K562 (cell line): Measurements from ENCODE around the gene SAP30BP. TPM values are rescaled to one million over a fixed set of nuclear protein-coding genes. Genes with fewer than 3 reads are reported as not detected.

ENCODE experiments used
- ATAC-seq: fragments of 200-7000 bp; cut with Tn5 transposase; 3 replicates; pipeline ENCODE4 v1.9.1; 2020; ENCODE audit warnings: moderate library complexity
- BruUV-seq: library from RNA; stranded (reverse); fragments of 400-500 nt; replicated peaks from 2 replicates; lab custom pipeline; 2021; lab: Mats Ljungman, UMichigan
- CTCF ChIA-PET: fragments of 300-600 bp; formaldehyde crosslinking; extraction: SDS; loops from one replicate; lab custom pipeline; 2021; ENCODE audit warnings: low intra/inter-chr PET ratio; lab: Yijun Ruan, JAX
- POLR2A ChIA-PET: fragments of 300-600, 350-650 bp; sonication (Branson Sonifier 250); formaldehyde crosslinking; extraction: SDS; loops from one replicate; lab custom pipeline; 2021; ENCODE audit warnings: antibody characterized with exemption, inconsistent platforms; lab: Yijun Ruan, JAX
- DNase-seq, 4 experiments: peaks; one replicate each; pipeline versions ENCODE4 v3.0.0 to v3.0.0-alpha.2; 2011 to 2018; ENCODE audit warnings: low spot score in 3 of 4, mixed read lengths in 3 of 4; ENCODE audit errors: extremely low read depth in 1 of 4
- FAIRE-seq: peaks from 2 replicates; lab custom pipeline; 2011; peaks lifted over from hg19 to GRCh38; lab: Jason Lieb, UNC
- H2AFZ ChIP-seq: 2 replicates; pipeline ENCODE4 v1.6.0; 2011; ENCODE audit warnings: low read depth, low read length, control low read depth, inconsistent platforms
- H3K27ac ChIP-seq: fragments of 200-600 bp; 3 replicates; pipeline ENCODE4 v1.8.0; 2011; ENCODE audit warnings: low read depth, mild to moderate bottlenecking, control low read depth, inconsistent platforms, low read length, moderate library complexity, mixed read lengths; ENCODE audit errors: extremely low read depth
- H3K27me3 ChIP-seq, 2 experiments: fragments of 300-600 bp in 1 of 2; 2 replicates in 1 of 2; 3 replicates in 1 of 2; pipeline versions ENCODE4 v1.6.0 to v1.8.0; 2011; ENCODE audit warnings: inconsistent platforms in 2 of 2, low read length in 2 of 2, mild to moderate bottlenecking in 1 of 2, mixed read lengths in 1 of 2, moderate library complexity in 1 of 2; ENCODE audit not compliant: control insufficient read depth in 2 of 2, insufficient read depth in 2 of 2
- H3K36me3 ChIP-seq: fragments of 300-600 bp; 3 replicates; pipeline ENCODE4 v1.8.0; 2011; ENCODE audit warnings: mild to moderate bottlenecking, low read length, inconsistent platforms; ENCODE audit not compliant: control insufficient read depth, insufficient read depth
- H3K4me1 ChIP-seq, 2 experiments: fragments of 200-600 bp in 1 of 2; replicated peaks in 1 of 2; 2 replicates in 1 of 2; 3 replicates in 1 of 2; pipeline versions ENCODE4 v1.5.1 to v1.8.0; 2011; ENCODE audit warnings: inconsistent platforms in 2 of 2, low read length in 2 of 2, mild to moderate bottlenecking in 1 of 2, mixed read lengths in 1 of 2, moderate library complexity in 1 of 2; ENCODE audit not compliant: control insufficient read depth in 2 of 2, insufficient read depth in 2 of 2
- H3K4me2 ChIP-seq: 2 replicates; pipeline ENCODE4 v1.6.1; 2011; ENCODE audit warnings: low read length, control low read depth, inconsistent platforms, mixed read lengths; ENCODE audit not compliant: insufficient read depth
- H3K4me3 ChIP-seq: fragments of 200-600 bp; sonication (generic), shearing (Covaris generic); 2 replicates; pipeline ENCODE4 v1.5.1; 2016; ENCODE audit warnings: control low read depth, inconsistent platforms
- H3K79me2 ChIP-seq: fragments of 200-600 bp; 3 replicates; pipeline ENCODE4 v1.8.0; 2011; ENCODE audit warnings: low read length, inconsistent platforms; ENCODE audit not compliant: control insufficient read depth, insufficient read depth
- H3K9ac ChIP-seq, 2 experiments: 2 replicates each; pipeline versions ENCODE4 v1.6.0 to v1.6.1; 2011; ENCODE audit warnings: low read depth in 2 of 2, low read length in 2 of 2, control low read depth in 1 of 2, inconsistent platforms in 1 of 2, mild to moderate bottlenecking in 1 of 2, mixed read lengths in 1 of 2; ENCODE audit not compliant: insufficient read depth in 1 of 2
- H3K9me1 ChIP-seq: one replicate; pipeline ENCODE4 v1.6.0; 2011; ENCODE audit warnings: inconsistent platforms, mild to moderate bottlenecking, low read length, moderate library complexity; ENCODE audit not compliant: control insufficient read depth, insufficient read depth
- H3K9me3 ChIP-seq: replicated peaks from 2 replicates; pipeline ENCODE4 v1.5.1; 2011; ENCODE audit warnings: low read depth, low read length, inconsistent platforms; ENCODE audit not compliant: control insufficient read depth, insufficient read depth
- H4K20me1 ChIP-seq: replicated peaks from 2 replicates; pipeline ENCODE4 v1.6.1; 2011; ENCODE audit warnings: low read length, inconsistent platforms, mixed read lengths; ENCODE audit not compliant: control insufficient read depth, insufficient read depth
- CBX3 ChIP-seq, 2 experiments: IDR thresholded peaks; 1 replicate in 1 of 2; 2 replicates in 1 of 2; pipeline ENCODE4 v1.6.1; 2012; ENCODE audit warnings: inconsistent platforms in 2 of 2, low read length in 2 of 2, borderline replicate concordance in 1 of 2, control low read depth in 1 of 2
- KLF6 ChIP-seq: fragments of 250-450 bp; sonication (Bioruptor Pico); IDR thresholded peaks from 2 replicates; pipeline ENCODE4 v1.4.0; 2020; ENCODE audit warnings: mild to moderate bottlenecking, moderate library complexity, borderline replicate concordance
- SMAD4 ChIP-seq: fragments of 250-450 bp; sonication (Bioruptor Pico); conservative IDR thresholded peaks from 2 replicates; pipeline ENCODE4 v1.8.0; 2021; ENCODE audit warnings: inconsistent platforms, mild to moderate bottlenecking, moderate library complexity
- TGIF2 ChIP-seq: sonication (generic); formaldehyde crosslinking; IDR thresholded peaks from 2 replicates; pipeline ENCODE4 v1.8.1; 2022; ENCODE audit warnings: mild to moderate bottlenecking, missing genetic modification reagents, moderate library complexity
- TOE1 ChIP-seq, 2 experiments: fragments of 450-650 bp in 1 of 2; sonication (generic) in 1 of 2; formaldehyde crosslinking in 1 of 2; IDR thresholded peaks; 2 replicates each; pipeline versions ENCODE4 v1.7.1 to v1.8.0; 2016 to 2022; ENCODE audit warnings: borderline replicate concordance in 2 of 2, mild to moderate bottlenecking in 2 of 2, antibody characterized with exemption in 1 of 2, inconsistent platforms in 1 of 2, low read depth in 1 of 2, missing genetic modification reagents in 1 of 2, moderate library complexity in 1 of 2
- ZFP30 ChIP-seq: fragments of 250-450 bp; sonication (Bioruptor Pico); IDR thresholded peaks from 2 replicates; pipeline ENCODE4 v1.8.0; 2022; ENCODE audit warnings: moderate library complexity, mild to moderate bottlenecking, inconsistent platforms, borderline replicate concordance
- WGBS: fragments of 100-300 bp; shearing (Covaris generic); methylation state at CpG from one replicate; pipeline ENCODE4 v1.1.6; 2016; ENCODE audit warnings: low coverage, mixed read lengths; ENCODE audit not compliant: insufficient coverage; ENCODE audit errors: missing lambda C conversion rate; 5-methylcytosine and 5-hydroxymethylcytosine counted together
- in situ Hi-C: fragments of 300-500 bp; cut with MboI; formaldehyde crosslinking; loops from 4 replicates; pipeline ENCODE4 v1.15.0; 2018; ENCODE audit warnings: inconsistent platforms, mixed read lengths
- intact Hi-C: fragments of 100-400 bp; cut with micrococcal nuclease; formaldehyde crosslinking; loops from 2 replicates; pipeline ENCODE4 v1.14.2; 2022
- polyA plus RNA-seq, 8 experiments: library from polyadenylated mRNA; depleted of rRNA in 4 of 8; stranded (reverse) in 5 of 8; unstranded in 3 of 8; fragments of >200 nt; fragmentation: Nextera tagmentation in 2 of 8; fragmentation: Illumina TruSeq in 1 of 8; extraction: Ambion mirVana in 2 of 8; extraction: Trizol in 1 of 8; gene quantifications; 2 replicates each; pipeline versions ENCODE4 v1.2.1 to v1.2.3, GENCODE V29; 2011 to 2014; ENCODE audit warnings: inconsistent platforms in 1 of 8, missing spikeins in 1 of 8
- total RNA-seq, 7 experiments: library from RNA; depleted of rRNA in 6 of 7; stranded (reverse); fragments of >200 nt in 6 of 7; fragmentation: Illumina TruSeq in 2 of 7; extraction: Trizol in 2 of 7; gene quantifications; 2 replicates each; pipeline versions ENCODE4 v1.2.1 to v1.2.3, GENCODE V29; 2011 to 2021; ENCODE audit warnings: low replicate concordance in 1 of 7
- TF ChIP-seq, protein P1 (sequence below): fragments of 250-450 bp; sonication (Bioruptor Pico); IDR thresholded peaks from 2 replicates; pipeline ENCODE4 v1.9.0; 2021; ENCODE audit warnings: mild to moderate bottlenecking
- TF ChIP-seq, protein P2 (sequence below): IDR thresholded peaks from 2 replicates; pipeline ENCODE4 v1.6.1; 2014; ENCODE audit warnings: antibody characterized with exemption

Gene SAP30BP
- total and polyA plus RNA-seq, 9 of the 15 experiments (the other 6 are each of a cell fraction or from before 2014, with no cell fraction given) = 45.3 to 154 (median 71.7) TPM

DNA sequence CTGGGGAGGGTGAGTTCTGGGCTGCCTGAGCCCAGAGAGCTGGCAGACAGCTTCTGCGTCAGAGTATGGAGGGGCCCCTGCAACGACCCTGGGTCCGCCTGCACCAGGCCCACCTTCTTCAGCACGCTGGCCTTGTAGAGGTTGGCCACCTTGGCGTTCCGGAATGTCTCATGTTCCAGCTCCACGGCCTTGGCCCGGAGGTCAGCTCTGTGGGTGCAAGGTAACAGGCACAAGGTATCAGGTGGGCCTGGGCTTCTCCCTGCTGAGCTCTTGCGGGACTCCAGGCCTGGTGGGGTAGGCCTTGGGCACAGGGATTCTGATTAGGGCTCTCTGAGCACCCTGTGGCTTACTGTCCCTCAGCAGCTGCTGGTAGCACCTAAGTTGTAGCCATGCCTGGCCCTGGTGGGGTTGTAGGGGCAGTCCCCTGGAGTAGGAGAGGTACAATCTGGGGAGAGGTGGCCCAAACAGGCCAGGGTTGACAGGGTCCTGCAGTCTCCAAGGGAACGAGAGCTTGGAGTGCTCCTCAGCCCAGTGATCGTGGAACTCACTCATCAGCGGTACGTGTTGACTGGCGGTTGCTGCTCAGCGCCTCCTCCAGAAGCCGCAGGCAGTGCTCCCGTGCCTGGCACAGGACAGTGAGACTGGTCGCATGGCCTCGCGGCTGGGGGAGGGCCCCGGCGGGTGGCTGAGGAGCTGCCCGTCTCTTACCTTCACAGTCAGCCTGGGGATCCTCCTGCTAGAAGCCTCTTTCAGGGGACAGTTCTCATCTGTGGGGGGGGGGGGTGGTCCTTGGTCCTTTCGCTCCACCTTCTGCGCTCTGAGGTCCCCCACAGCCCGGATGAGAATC is 36.8 kb upstream of the SAP30BP start (continued):
- TF ChIP-seq, protein P1, sequence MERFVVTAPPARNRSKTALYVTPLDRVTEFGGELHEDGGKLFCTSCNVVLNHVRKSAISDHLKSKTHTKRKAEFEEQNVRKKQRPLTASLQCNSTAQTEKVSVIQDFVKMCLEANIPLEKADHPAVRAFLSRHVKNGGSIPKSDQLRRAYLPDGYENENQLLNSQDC = no peak
- TF ChIP-seq ZFP30 (CRISPR knock-in tag) = no peak
- TF ChIP-seq, protein P2, sequence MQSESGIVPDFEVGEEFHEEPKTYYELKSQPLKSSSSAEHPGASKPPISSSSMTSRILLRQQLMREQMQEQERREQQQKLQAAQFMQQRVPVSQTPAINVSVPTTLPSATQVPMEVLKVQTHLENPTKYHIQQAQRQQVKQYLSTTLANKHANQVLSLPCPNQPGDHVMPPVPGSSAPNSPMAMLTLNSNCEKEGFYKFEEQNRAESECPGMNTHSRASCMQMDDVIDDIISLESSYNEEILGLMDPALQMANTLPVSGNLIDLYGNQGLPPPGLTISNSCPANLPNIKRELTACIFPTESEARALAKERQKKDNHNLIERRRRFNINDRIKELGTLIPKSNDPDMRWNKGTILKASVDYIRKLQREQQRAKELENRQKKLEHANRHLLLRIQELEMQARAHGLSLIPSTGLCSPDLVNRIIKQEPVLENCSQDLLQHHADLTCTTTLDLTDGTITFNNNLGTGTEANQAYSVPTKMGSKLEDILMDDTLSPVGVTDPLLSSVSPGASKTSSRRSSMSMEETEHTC = no peak
- TF ChIP-seq TGIF2 (CRISPR knock-in tag) = no peak
- TF ChIP-seq, all 486 proteins: peak for 2

DNA sequence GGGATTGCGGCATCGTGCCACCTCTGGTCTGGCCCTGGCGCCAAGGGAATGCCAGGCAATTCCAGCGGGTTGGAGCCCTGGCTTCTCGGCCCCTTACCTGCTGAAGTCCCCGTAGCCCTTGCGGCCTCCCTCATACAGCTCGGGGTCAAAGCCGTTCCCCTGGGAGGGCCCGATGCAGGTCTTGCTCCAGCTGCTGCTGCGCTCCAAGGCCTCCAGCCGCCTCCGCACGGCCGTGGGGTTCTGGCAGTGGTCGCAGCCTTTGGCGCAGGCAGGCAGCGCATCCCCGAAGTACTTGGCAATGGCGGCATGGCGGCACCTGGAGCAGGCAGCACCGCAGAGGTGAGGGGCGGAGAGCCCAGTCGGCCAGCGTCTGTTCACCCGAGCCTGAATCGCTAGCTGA is 35.8 kb upstream of the SAP30BP start:
- no peak for ATAC-seq
- Histone ChIP-seq H3K4me3 (no peak overlapping the region), H3K79me2 (no peaks in the 10 kb centered on the region), H3K9ac (no peak overlapping the region), H4K20me1 (0 out of 2 replicates have a peak, but pooled peaks cover 13% of the 10 kb centered on the region), H3K4me2 (no peak overlapping the region), H3K27me3 (no peaks in the 10 kb centered on the region), H3K4me1 (peaks cover 19 to 73% of the 10 kb centered on the region in 2 experiments), H3K36me3 (peaks cover 4% of the 10 kb centered on the region; the same call in 2 of the 3 replicates), H3K27ac (no peak overlapping the region), H2AFZ (no peak overlapping the region), H3K9me1 (no peaks in the 10 kb centered on the region), H3K9me3 (no peaks in the 10 kb centered on the region)
- CTCF ChIA-PET = no interaction called here
- BruUV-seq = no TSS peak
- WGBS = 90% methylated on average over 23 of the region's 27 CpGs
- POLR2A ChIA-PET = interaction anchor here (0.7 kb wide), 1 partner anchor 12 kb away, joined by 3 read pairs; no protein-coding TSS in a partner anchor
- intact Hi-C loops = no loop called here
- no peak for DNase-seq
- TF ChIP-seq TOE1 (IDR thresholded peaks at IDR 0.05; ENCODE audit: borderline replicate concordance) = no peak
- TF ChIP-seq TOE1 (CRISPR knock-in tag; IDR thresholded peaks at IDR 0.05; ENCODE audit: borderline replicate concordance, low read depth) = no peak
- no peak for TF ChIP-seq CBX3 (IDR thresholded peaks at IDR 0.05; ENCODE audit: borderline replicate concordance in 1 of 2, low read length in 2 of 2)
- no peak for TF ChIP-seq KLF6 (CRISPR knock-in tag)
- no peak for TF ChIP-seq SMAD4 (CRISPR knock-in tag)
- FAIRE-seq = no peak
- in situ Hi-C loops = no loop called here
